NCI-H1105 (cell line): ENCODE data around the gene YY1.

Experiments used
- DNase-seq: peaks from one replicate; lab custom pipeline; 2025; lab: John Stamatoyannopoulos, UW

YY1 gene

GRCh38 chr14:100313464-100314230 is 74.7 kb downstream of the YY1 start:
- no peak for DNase-seq

DNA sequence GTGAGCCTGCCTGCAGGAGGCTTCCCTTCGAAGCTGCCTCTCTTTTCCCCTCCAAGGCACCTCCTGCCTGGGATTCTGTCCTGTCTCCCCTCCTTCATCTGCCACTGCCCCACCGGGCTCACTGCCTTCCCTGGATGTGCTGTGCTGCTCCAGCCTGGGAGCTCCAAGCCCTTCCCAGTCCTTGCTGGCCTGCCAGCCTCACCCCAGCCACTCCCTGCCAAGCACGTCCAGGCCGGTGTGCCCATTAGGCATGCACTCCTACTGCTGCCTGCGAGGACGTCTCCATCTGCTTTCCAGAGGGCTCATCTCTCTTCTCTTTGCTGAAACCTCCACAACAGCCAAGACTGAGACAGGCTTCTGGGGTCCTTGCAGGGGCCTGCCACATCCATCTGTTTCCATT is 75.8 kb downstream of the YY1 start:
- no peak for DNase-seq

- DNase-seq: no peak
These were observed 78.4 kb downstream of the YY1 start for GRCh38 chr14:100317389-100317788.

DNA sequence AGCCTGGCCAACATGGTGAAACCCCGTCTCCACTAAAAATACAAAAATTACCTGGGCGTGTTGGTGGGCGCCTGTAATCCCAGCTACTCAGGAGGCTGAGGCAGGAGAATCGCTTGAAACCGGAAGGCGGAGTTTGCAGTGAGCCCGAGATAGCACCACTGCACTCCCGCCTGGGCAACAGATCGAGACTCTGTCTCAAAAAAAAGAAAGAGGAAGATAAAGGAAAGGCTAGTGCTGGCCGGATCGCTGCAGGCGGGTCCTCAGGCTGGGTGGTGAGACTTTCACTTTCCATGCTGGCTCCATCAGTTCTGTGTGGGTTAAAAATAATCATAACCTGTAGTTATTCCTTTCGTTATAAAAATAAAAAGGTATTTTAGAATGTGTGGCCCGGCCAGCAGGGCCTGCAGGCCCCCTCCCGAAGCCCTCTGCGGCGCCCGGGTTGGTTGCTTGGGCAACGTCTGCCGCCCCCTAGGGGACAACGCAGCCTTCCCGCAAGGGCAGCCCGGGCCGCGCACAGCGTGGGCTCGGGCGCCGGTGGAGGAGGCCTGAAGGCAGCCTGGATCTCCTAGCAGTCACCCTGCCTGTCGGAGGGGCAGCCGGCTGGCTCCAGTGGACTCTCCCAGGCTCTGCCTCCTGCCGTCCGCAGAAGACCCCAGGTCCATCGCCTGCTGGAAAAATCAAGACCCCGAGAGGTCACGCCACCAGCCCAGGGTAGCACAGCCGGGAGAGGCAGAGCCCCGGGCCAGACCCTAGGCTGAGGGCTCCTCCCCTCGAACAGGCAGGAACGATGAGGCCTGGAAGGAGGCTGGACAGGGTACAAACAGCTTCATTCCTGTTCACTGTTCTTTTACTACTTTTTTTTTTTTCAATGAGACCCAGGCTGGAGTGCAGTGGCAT is 79.2 kb downstream of the YY1 start:
- no peak for DNase-seq

DNA sequence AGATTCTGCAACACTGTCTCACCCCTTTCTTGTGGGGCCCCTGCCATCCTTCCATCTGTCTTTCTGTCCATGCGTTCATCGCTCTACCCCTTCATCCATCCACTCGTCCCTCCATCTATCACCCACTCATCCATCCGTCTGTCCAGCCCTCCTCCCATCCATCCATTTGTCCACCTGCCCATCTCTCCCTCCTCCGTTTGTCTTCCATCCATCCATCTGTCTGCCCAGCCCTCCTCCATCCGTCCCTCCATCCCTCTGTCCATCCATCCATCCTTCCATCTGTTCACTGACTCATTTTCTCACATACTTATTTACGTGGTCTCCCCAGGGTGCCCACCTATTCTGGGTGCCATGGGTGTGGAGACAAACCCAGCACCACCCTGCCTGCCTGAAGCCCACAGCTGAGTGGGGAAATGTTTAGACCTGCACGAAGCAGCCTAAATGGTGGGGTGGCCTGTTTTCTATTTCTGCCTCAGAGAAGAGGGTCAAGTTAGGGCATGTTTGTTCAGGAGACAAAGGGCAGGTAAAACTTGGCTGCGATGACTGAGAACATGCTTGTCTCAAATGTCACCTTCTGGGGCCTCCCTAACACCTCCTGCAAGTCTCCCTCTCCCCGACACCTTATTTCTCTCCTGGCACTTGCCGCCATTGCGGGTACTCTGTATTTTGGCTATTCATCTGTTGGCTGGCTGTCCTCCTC is 81.4 kb downstream of the YY1 start:
- DNase-seq: no peak

- no peak for DNase-seq
These were observed 82.7 kb downstream of the YY1 start for GRCh38 chr14:100321473-100322137.

DNA sequence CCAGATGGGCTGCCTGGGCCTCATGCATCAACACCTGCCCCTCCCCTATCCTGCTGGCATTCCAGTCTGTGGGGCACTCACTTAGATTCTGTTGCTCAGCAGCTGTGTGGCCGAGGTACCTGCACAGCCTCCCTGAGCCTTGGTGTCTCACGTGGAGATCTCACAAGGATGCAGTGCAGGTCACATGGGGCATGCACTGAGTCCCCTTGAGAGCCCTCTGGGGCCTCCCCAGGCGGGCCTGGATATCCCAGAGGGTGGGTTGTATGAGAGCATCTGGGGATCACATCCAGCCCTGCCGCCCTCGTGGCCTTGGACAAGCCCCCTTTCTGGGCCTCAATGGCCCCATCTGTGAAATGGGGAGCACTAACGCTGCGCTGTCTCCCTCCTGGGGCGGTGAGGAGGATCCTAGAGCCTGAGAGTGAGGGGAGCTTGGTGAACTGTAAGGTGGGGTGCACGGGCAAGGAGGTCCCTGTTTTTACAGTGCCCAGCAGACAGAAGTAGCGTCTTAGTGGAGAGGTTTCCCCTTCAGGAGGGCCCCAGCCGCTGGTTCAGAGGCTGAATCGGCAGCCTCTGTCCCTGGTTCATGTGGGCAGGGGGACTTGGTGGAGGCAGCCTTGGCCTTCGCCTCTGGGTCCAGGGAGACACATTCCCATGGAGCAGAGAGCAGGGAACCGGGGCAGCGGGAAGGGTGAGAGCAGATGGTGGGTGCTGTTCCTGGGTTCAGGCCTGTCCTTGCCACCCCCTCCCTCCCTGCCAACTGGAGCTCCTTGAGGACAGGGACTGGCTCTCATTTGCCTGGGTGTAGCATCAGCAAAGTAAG is 83.4 kb downstream of the YY1 start:
- no peak for DNase-seq

GRCh38 chr14:100323121-100323941 is 84.4 kb downstream of the YY1 start, which contains the start of gene SLC25A47:
SLC25A47 (plus strand) TSS chr14:100323339; CDS start chr14:100323415, 76 bp downstream.
- DNase-seq: no peak

DNA sequence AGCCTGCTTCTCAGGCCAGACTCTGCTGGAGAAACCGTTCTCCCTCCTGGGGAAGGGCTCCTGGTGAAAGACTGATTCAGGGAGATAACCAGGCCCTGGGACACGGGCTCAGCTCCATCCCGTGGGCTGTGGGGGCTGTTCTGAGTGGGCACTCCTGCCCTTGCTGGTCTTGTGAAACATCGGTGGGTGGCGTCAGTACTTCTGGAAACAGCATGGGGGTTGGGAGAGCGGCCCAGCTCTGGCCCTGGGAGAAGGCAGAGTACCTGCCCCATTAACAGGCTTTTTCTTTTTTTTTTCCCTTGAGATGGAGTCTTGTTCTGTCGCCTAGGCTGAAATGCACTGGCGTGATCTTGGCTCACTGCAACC is 85.0 kb downstream of the YY1 start:
- DNase-seq: no peak

- no peak for DNase-seq
These were observed 86.3 kb downstream of the YY1 start for GRCh38 chr14:100325231-100325632.

DNA sequence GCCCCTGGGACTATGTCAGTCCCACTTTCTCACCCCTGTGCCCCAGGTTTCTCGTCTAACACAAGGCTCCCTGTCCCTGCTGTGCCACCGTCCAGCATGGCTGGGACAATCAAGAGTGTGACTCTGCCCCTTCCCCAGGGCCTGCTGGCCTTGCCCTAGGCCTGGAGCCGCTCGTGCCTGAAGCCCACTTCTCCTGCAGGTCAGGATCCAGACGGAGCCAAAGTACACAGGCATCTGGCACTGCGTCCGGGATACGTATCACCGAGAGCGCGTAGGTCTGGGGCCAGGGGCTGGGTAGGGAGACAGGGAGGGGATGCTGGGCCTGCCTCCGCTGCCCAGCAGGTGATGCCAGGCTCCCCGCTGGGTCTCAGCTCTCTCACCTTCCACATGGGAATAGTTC is 87.0 kb downstream of the YY1 start:
- no peak for DNase-seq

- no peak for DNase-seq
These were observed 88.2 kb downstream of the YY1 start for GRCh38 chr14:100327128-100327527.

GRCh38 chr14:100328495-100329163 is 89.7 kb downstream of the YY1 start:
- no peak for DNase-seq

GRCh38 chr14:100329233-100330006 is 90.5 kb downstream of the YY1 start:
- no peak for DNase-seq

DNA sequence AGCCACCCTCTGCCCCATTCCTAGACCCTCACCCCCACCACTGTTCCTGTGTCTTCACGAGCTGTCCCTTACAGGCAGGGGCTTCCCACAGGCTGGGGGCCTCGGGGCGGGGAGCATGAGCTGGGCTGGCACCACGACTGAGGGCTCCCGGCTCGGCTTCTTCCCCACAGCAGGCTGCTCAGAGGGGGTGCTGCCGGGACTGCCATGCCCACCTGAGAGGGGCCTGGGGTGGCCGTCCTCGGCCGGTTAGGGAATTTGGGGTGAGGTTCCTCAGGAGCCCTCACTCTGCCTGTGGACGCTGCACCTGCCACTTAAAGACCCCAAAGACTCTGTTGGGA is 91.0 kb downstream of the YY1 start:
- no peak for DNase-seq

- no peak for DNase-seq
These were observed 91.5 kb downstream of the YY1 start for GRCh38 chr14:100330388-100330931.

DNA sequence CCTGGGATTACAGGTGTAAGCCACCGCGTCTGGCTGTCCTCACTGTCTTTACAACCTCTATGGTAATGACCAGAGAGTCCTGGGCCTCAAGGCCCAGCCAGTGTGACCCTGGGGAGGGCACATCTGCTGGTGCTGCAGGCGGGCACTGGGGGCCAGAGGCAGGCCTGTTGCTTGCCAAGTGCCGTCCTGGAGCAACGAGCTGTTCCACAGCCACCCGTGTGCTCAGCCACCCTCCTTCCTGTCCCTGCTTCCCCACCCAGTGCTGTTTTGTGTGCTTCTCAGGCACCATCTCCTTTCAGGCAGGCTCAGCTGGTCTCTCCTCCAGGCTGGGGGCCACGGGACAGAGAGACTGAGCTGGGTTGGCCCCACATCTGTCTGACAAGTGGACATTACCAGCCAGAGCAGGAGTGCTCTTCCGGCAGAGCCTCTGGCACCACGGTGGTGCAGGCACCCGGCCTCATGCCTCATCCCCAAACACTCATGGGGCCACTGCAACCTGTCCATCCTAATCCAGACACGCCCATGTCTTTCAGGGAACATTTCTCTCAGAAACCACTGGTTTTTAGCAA is 93.2 kb downstream of the YY1 start:
- DNase-seq: no peak
